HEK293 (cell line): ENCODE measurements around the gene IL24.

Experiments
- PRDM1 ChIP-seq: fragments of 450-650 bp; formaldehyde crosslinking; IDR thresholded peaks from 2 replicates; pipeline ENCODE4; 2016; ENCODE audit warnings: missing biosample characterization, missing genetic modification characterization
- ZNF274 ChIP-seq, 2 experiments: fragments of 200-500 bp in 1 of 2; fragments of 450-650 bp in 1 of 2; sonication (Bioruptor generic) in 1 of 2; formaldehyde crosslinking in 1 of 2; IDR thresholded peaks; 2 replicates each; pipeline versions ENCODE4 v1.5.1 to v1.6.1; 2014 to 2016; ENCODE audit warnings: borderline replicate concordance in 1 of 2, inconsistent platforms in 1 of 2, low read length in 1 of 2, missing biosample characterization in 1 of 2, missing genetic modification characterization in 1 of 2
- ZNF311 ChIP-seq: fragments of 450-650 bp; formaldehyde crosslinking; IDR thresholded peaks from 2 replicates; pipeline ENCODE4 v1.5.1; 2017; ENCODE audit warnings: missing biosample characterization, missing genetic modification characterization, borderline replicate concordance
- ZSCAN30 ChIP-seq: fragments of 450-650 bp; IDR thresholded peaks from 2 replicates; pipeline ENCODE4 v1.5.1; 2018; ENCODE audit warnings: missing biosample characterization, mild to moderate bottlenecking, missing genetic modification characterization, moderate library complexity

DNA sequence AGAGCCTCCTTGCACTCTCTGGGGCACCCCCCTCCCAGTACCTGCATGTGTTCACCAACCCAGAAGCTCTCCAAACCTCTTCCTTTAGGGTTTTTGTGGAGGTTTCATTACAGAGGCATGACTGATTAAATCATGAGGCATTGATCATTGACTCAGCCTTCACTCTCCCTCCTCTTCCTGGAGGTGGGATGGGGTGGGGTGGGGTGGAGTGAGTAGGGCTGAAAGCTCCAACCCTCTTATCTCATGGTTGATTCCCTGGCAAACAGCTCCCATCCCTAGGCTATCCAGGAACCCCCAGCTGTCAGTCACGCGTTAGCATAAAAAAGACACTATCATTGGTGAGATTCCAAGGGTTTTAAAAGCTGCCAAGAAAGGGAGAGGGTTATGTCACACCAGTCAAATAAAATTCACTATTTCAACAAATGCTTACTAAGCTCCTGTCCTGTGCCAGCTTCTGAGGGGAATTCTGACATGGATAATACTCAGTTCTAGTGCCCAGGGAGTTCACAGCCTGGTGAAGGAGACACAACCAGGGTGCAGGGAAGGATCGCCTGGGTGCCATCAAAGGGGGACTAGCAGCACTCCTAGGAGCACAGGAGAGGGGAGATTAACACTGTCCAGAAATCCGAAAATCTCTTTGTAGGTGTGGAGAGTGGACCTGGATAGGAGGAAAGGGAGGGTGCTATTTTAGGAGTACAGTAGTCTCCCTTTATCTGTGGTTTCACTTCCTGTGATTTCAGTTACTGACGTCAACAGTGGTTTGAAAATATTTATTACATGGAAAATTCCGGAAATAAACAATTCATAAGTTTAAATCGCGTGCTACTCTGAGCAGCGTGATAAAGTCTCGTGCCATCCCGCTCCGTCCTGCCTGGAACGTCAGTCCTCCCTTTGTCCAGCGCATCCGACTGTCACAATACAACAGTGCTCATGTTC is 6.8 kb upstream of the IL24 start:
- TF ChIP-seq ZNF274 (IDR thresholded peaks at IDR 0.05; ENCODE audit: low read length) (no peak), ZNF274 (tag by site-specific recombination; IDR thresholded peaks at IDR 0.05; ENCODE audit: borderline replicate concordance) (no peak), ZNF311 (tag by site-specific recombination) (no peak), ZSCAN30 (tag by site-specific recombination) (no peak), PRDM1 (tag by site-specific recombination) (no peak)
